HepG2 (cell line): Measurements from ENCODE around the gene PCDHGB2. TPM values are rescaled to one million over a fixed set of nuclear protein-coding genes. Genes with fewer than 3 reads are reported as not detected.

Experiments used
- CBX1 ChIP-seq: IDR thresholded peaks from one replicate; pipeline ENCODE4 v1.6.1; 2016; ENCODE audit warnings: antibody characterized with exemption, low read depth
- FIP1L1 ChIP-seq: fragments of 200-400 bp; formaldehyde crosslinking; IDR thresholded peaks from 2 replicates; pipeline ENCODE4 v1.6.1; 2018; ENCODE audit warnings: low read depth, mild to moderate bottlenecking, low read length, moderate library complexity, borderline replicate concordance; ENCODE audit not compliant: insufficient read depth
- HDAC1 ChIP-seq: sonication (generic); formaldehyde crosslinking; IDR thresholded peaks from 2 replicates; pipeline ENCODE4 v1.5.1; 2020; ENCODE audit warnings: mild to moderate bottlenecking, missing genetic modification reagents
- HMGA1 ChIP-seq: sonication (generic); formaldehyde crosslinking; conservative IDR thresholded peaks from 2 replicates; pipeline ENCODE4 v1.4.0; 2020; ENCODE audit warnings: missing genetic modification reagents
- KAT7 ChIP-seq: IDR thresholded peaks from 2 replicates; pipeline ENCODE4 v1.6.1; 2018; ENCODE audit warnings: borderline replicate concordance, missing compliant biosample characterization
- MYC ChIP-seq: sonication (generic); formaldehyde crosslinking; IDR thresholded peaks from 2 replicates; pipeline ENCODE4 v1.9.0; 2021; ENCODE audit warnings: missing genetic modification reagents, borderline replicate concordance
- RAD21 ChIP-seq: fragments of 450-650 bp; formaldehyde crosslinking; IDR thresholded peaks from 2 replicates; pipeline ENCODE4 v1.5.0; 2020; ENCODE audit warnings: mild to moderate bottlenecking
- SP4 ChIP-seq: sonication (generic); formaldehyde crosslinking; IDR thresholded peaks from 2 replicates; pipeline ENCODE4 v1.8.1; 2023; ENCODE audit warnings: mild to moderate bottlenecking, missing genetic modification reagents
- STAT5B ChIP-seq: sonication (generic); formaldehyde crosslinking; IDR thresholded peaks from 2 replicates; pipeline ENCODE4 v1.4.0; 2020; ENCODE audit warnings: missing genetic modification reagents
- SUZ12 ChIP-seq: fragments of 150-350 bp; IDR thresholded peaks from 2 replicates; pipeline ENCODE4 v1.6.1; 2014; ENCODE audit warnings: low read depth, low read length
- TOPORS ChIP-seq: sonication (generic); formaldehyde crosslinking; IDR thresholded peaks from 2 replicates; pipeline ENCODE4 v1.8.0; 2023; ENCODE audit warnings: mild to moderate bottlenecking, missing genetic modification reagents
- U2AF2 ChIP-seq: fragments of 200-400 bp; formaldehyde crosslinking; IDR thresholded peaks from 2 replicates; pipeline ENCODE4 v1.6.1; 2017; ENCODE audit warnings: low read depth, mild to moderate bottlenecking, low read length
- USF2 ChIP-seq, 2 experiments: sonication (generic) in 1 of 2; formaldehyde crosslinking in 1 of 2; IDR thresholded peaks; 2 replicates each; pipeline versions ENCODE4 v1.5.1 to v1.6.1; 2011 to 2020; ENCODE audit warnings: borderline replicate concordance in 1 of 2, low read depth in 1 of 2, low read length in 1 of 2, mild to moderate bottlenecking in 1 of 2, missing genetic modification reagents in 1 of 2, moderate library complexity in 1 of 2
- ZBTB1 ChIP-seq: sonication (generic); formaldehyde crosslinking; IDR thresholded peaks from 2 replicates; pipeline ENCODE4 v1.4.0; 2020; ENCODE audit warnings: missing genetic modification reagents, borderline replicate concordance
- ZNF101 ChIP-seq: sonication (generic); formaldehyde crosslinking; IDR thresholded peaks from 2 replicates; pipeline ENCODE4 v1.4.0; 2020; ENCODE audit warnings: mild to moderate bottlenecking, low read depth, missing genetic modification reagents, borderline replicate concordance
- ZNF326 ChIP-seq: sonication (generic); formaldehyde crosslinking; IDR thresholded peaks from 2 replicates; pipeline ENCODE4 v1.4.0; 2020; ENCODE audit warnings: missing genetic modification reagents, borderline replicate concordance
- ZNF337 ChIP-seq: sonication (generic); formaldehyde crosslinking; IDR thresholded peaks from 2 replicates; pipeline ENCODE4 v1.5.1; 2020; ENCODE audit warnings: missing genetic modification reagents, low read depth, mild to moderate bottlenecking, borderline replicate concordance
- ZNF407 ChIP-seq: sonication (generic); formaldehyde crosslinking; IDR thresholded peaks from one replicate; pipeline ENCODE4 v1.5.1; 2020; ENCODE audit warnings: mild to moderate bottlenecking, missing genetic modification reagents; ENCODE audit errors: not compliant biosample characterization
- ZNF446 ChIP-seq: sonication (generic); formaldehyde crosslinking; IDR thresholded peaks from 2 replicates; pipeline ENCODE4 v1.5.0; 2020; ENCODE audit warnings: mild to moderate bottlenecking, missing genetic modification reagents
- ZSCAN9 ChIP-seq: IDR thresholded peaks from 2 replicates; pipeline ENCODE4 v1.6.1; 2016; ENCODE audit warnings: borderline replicate concordance
- polyA plus RNA-seq, 8 experiments: library from polyadenylated mRNA; depleted of rRNA in 3 of 8; stranded (reverse) in 7 of 8; unstranded in 1 of 8; fragments of >200 nt; fragmentation: Illumina TruSeq in 4 of 8; extraction: Trizol in 4 of 8; gene quantifications; 2 replicates each; pipeline versions ENCODE4 v1.2.1 to v1.2.3, GENCODE V29; 2011 to 2016; ENCODE audit warnings: low read depth in 4 of 8, missing spikeins in 1 of 8, mixed read lengths in 1 of 8; ENCODE audit not compliant: insufficient read depth in 1 of 8
- total RNA-seq, 5 experiments: library from RNA; depleted of rRNA; stranded (reverse); fragments of >200 nt; fragmentation: Illumina TruSeq; extraction: Trizol; gene quantifications; 2 replicates each; pipeline ENCODE4 v1.2.3, GENCODE V29; 2016; ENCODE audit warnings: low read depth in 1 of 5

The PCDHGB2 gene
- total and polyA plus RNA-seq, 2 of the 13 experiments (the other 11 are each of a cell fraction or from before 2014, with no cell fraction given): 0.64 to 0.82 TPM

GRCh38 chr5:141326088-141326854 lies 33.5 kb upstream of the PCDHGB2 start (continued):
- TF ChIP-seq ZNF407 (CRISPR knock-in tag): no peak
- TF ChIP-seq KAT7 (CRISPR knock-in tag): 0 out of 2 replicates have a peak, but pooled peaks have one; percentile 35
- TF ChIP-seq U2AF2: no peak
- TF ChIP-seq RAD21: 0 out of 2 replicates have a peak, but pooled peaks have one; percentile 24
- no peak for TF ChIP-seq STAT5B (CRISPR knock-in tag)
- TF ChIP-seq SUZ12: no peak
- no peak for TF ChIP-seq ZSCAN9
- TF ChIP-seq SP4 (CRISPR knock-in tag): peak; percentile 34; the same call in 1 of the 2 replicates
- TF ChIP-seq HDAC1 (CRISPR knock-in tag): no peak
- TF ChIP-seq HMGA1 (CRISPR knock-in tag): no peak
- no peak for TF ChIP-seq USF2 (IDR thresholded peaks at IDR 0.05; ENCODE audit: low read depth, low read length)
- TF ChIP-seq USF2 (CRISPR knock-in tag; IDR thresholded peaks at IDR 0.05; ENCODE audit: borderline replicate concordance): no peak
- no peak for TF ChIP-seq ZNF101 (CRISPR knock-in tag)
- TF ChIP-seq CBX1: no peak
- no peak for TF ChIP-seq ZNF326 (CRISPR knock-in tag)
- no peak for TF ChIP-seq ZNF337 (CRISPR knock-in tag)
- no peak for TF ChIP-seq ZNF446 (CRISPR knock-in tag)
- no peak for TF ChIP-seq MYC (CRISPR knock-in tag)
- no peak for TF ChIP-seq TOPORS (CRISPR knock-in tag)
- no peak for TF ChIP-seq FIP1L1
- TF ChIP-seq ZBTB1: no peak
